WTC11 (cell line): ENCODE data around the gene CRB1. TPM values are rescaled to one million over a fixed set of nuclear protein-coding genes. Genes with fewer than 3 reads are reported as not detected.

Experiments used
- ATAC-seq: fragments of 200-7000 bp; cut with Tn5 transposase; 2 replicates; pipeline ENCODE4 v1.10.0; 2021; ENCODE audit warnings: mild to moderate bottlenecking, moderate library complexity
- CTCF ChIA-PET: fragments of 300-600 bp; sonication (Branson Sonifier 250); formaldehyde crosslinking; loops from one replicate; lab custom pipeline; 2021; ENCODE audit warnings: antibody characterized with exemption; lab: Charles Lee
- POLR2A ChIA-PET: fragments of 350-600 bp; sonication (Branson Sonifier 250); formaldehyde crosslinking; loops from one replicate; lab custom pipeline; 2021; ENCODE audit warnings: antibody characterized with exemption; lab: Charles Lee
- DNase-seq: peaks from one replicate; pipeline ENCODE4 v3.0.0; 2021; ENCODE audit warnings: low spot score
- H3K27ac Mint-ChIP-seq: 2 replicates; pipeline ENCODE4 v1.8.0; 2021; ENCODE audit warnings: mixed read lengths
- H3K27me3 Mint-ChIP-seq: 2 replicates; pipeline ENCODE4 v1.8.0; 2021; ENCODE audit warnings: low read depth, mild to moderate bottlenecking, moderate library complexity, mixed read lengths
- H3K36me3 Mint-ChIP-seq: 2 replicates; pipeline ENCODE4 v1.8.0; 2021; ENCODE audit warnings: mixed read lengths
- H3K4me1 Mint-ChIP-seq: 2 replicates; pipeline ENCODE4 v1.8.0; 2022; ENCODE audit warnings: mixed read lengths
- H3K4me3 Mint-ChIP-seq: 2 replicates; pipeline ENCODE4 v1.8.0; 2021; ENCODE audit warnings: mild to moderate bottlenecking, moderate library complexity, mixed read lengths
- H3K9me3 Mint-ChIP-seq: 2 replicates; pipeline ENCODE4 v1.8.0; 2021; ENCODE audit warnings: mixed read lengths
- ATF1 ChIP-seq: sonication (generic); formaldehyde crosslinking; IDR thresholded peaks from 2 replicates; pipeline ENCODE4 v1.8.1; 2023; ENCODE audit warnings: mild to moderate bottlenecking, moderate library complexity, missing genetic modification reagents
- CREB1 ChIP-seq: sonication (generic); formaldehyde crosslinking; IDR thresholded peaks from 2 replicates; pipeline ENCODE4 v1.8.0; 2023; ENCODE audit warnings: mild to moderate bottlenecking, missing genetic modification reagents
- EMX1 ChIP-seq: fragments of 250-450 bp; sonication (Bioruptor Pico); IDR thresholded peaks from 2 replicates; pipeline ENCODE4 v1.8.0; 2021; ENCODE audit warnings: mild to moderate bottlenecking
- GRHL2 ChIP-seq: fragments of 250-450 bp; sonication (Bioruptor Pico); IDR thresholded peaks from 2 replicates; pipeline ENCODE4 v1.8.0; 2022; ENCODE audit warnings: mild to moderate bottlenecking, moderate library complexity; ENCODE audit not compliant: insufficient replicate concordance, severe bottlenecking
- JAZF1 ChIP-seq: fragments of 250-450 bp; sonication (Bioruptor Pico); IDR thresholded peaks from 2 replicates; pipeline ENCODE4 v1.9.0; 2021; ENCODE audit warnings: moderate library complexity, mild to moderate bottlenecking, inconsistent platforms
- MXD4 ChIP-seq: fragments of 250-450 bp; sonication (Bioruptor Pico); IDR thresholded peaks from 2 replicates; pipeline ENCODE4 v1.8.0; 2021; ENCODE audit warnings: mild to moderate bottlenecking, moderate library complexity, borderline replicate concordance
- NR1H2 ChIP-seq: sonication (generic); formaldehyde crosslinking; IDR thresholded peaks from 2 replicates; pipeline ENCODE4 v1.9.0; 2021; ENCODE audit warnings: mild to moderate bottlenecking, moderate library complexity, missing genetic modification reagents
- NR3C1 ChIP-seq: sonication (generic); formaldehyde crosslinking; conservative IDR thresholded peaks from 2 replicates; pipeline ENCODE4 v1.8.1; 2023; ENCODE audit warnings: low read depth, mild to moderate bottlenecking, missing genetic modification reagents
- PRRX2 ChIP-seq: fragments of 250-450 bp; sonication (Bioruptor Pico); IDR thresholded peaks from 2 replicates; pipeline ENCODE4 v1.8.0; 2021; ENCODE audit warnings: mild to moderate bottlenecking
- SMAD3 ChIP-seq: sonication (generic); formaldehyde crosslinking; IDR thresholded peaks from 2 replicates; pipeline ENCODE4 v1.8.0; 2022; ENCODE audit warnings: missing genetic modification reagents, mild to moderate bottlenecking, borderline replicate concordance
- SMAD4 ChIP-seq: sonication (generic); formaldehyde crosslinking; IDR thresholded peaks from 2 replicates; pipeline ENCODE4 v1.8.0; 2022; ENCODE audit warnings: mild to moderate bottlenecking, missing genetic modification reagents
- SP1 ChIP-seq: sonication (generic); formaldehyde crosslinking; conservative IDR thresholded peaks from 2 replicates; pipeline ENCODE4 v1.8.1; 2022; ENCODE audit warnings: missing genetic modification reagents
- TP53 ChIP-seq: sonication (generic); formaldehyde crosslinking; IDR thresholded peaks from 2 replicates; pipeline ENCODE4 v1.8.1; 2023; ENCODE audit warnings: mild to moderate bottlenecking, missing genetic modification reagents
- ZNF138 ChIP-seq: sonication (generic); formaldehyde crosslinking; conservative IDR thresholded peaks from 2 replicates; pipeline ENCODE4 v1.8.1; 2022; ENCODE audit warnings: mild to moderate bottlenecking, moderate library complexity, missing genetic modification reagents
- ZNF671 ChIP-seq: fragments of 250-450 bp; sonication (Bioruptor Pico); IDR thresholded peaks from 2 replicates; pipeline ENCODE4 v1.8.0; 2021; ENCODE audit warnings: mild to moderate bottlenecking
- total RNA-seq: library from RNA; stranded (reverse); gene quantifications from 3 replicates; pipeline ENCODE4 v1.2.3, GENCODE V29; 2021
- TF ChIP-seq, protein P1 (sequence below): fragments of 250-450 bp; sonication (Bioruptor Pico); IDR thresholded peaks from 2 replicates; pipeline ENCODE4 v2.1.2; 2022; ENCODE audit warnings: mild to moderate bottlenecking, moderate library complexity
- TF ChIP-seq, protein P2 (sequence below): sonication (generic); formaldehyde crosslinking; IDR thresholded peaks from 2 replicates; pipeline ENCODE4 v1.8.0; 2023; ENCODE audit warnings: mild to moderate bottlenecking, missing genetic modification reagents
- TF ChIP-seq, protein P3 (sequence below): sonication (generic); formaldehyde crosslinking; IDR thresholded peaks from 2 replicates; pipeline ENCODE4 v1.8.0; 2022; ENCODE audit warnings: mild to moderate bottlenecking, missing genetic modification reagents
- TF ChIP-seq, protein P4 (sequence below): sonication (generic); formaldehyde crosslinking; IDR thresholded peaks from 2 replicates; pipeline ENCODE4 v1.8.1; 2023; ENCODE audit warnings: mild to moderate bottlenecking, missing genetic modification reagents, borderline replicate concordance
- TF ChIP-seq, protein P5 (sequence below): sonication (generic); formaldehyde crosslinking; IDR thresholded peaks from 2 replicates; pipeline ENCODE4 v1.8.0; 2023; ENCODE audit warnings: missing genetic modification reagents

CRB1 gene
- total RNA-seq, 1 experiment from 2014 or later = 0.11 TPM

DNA sequence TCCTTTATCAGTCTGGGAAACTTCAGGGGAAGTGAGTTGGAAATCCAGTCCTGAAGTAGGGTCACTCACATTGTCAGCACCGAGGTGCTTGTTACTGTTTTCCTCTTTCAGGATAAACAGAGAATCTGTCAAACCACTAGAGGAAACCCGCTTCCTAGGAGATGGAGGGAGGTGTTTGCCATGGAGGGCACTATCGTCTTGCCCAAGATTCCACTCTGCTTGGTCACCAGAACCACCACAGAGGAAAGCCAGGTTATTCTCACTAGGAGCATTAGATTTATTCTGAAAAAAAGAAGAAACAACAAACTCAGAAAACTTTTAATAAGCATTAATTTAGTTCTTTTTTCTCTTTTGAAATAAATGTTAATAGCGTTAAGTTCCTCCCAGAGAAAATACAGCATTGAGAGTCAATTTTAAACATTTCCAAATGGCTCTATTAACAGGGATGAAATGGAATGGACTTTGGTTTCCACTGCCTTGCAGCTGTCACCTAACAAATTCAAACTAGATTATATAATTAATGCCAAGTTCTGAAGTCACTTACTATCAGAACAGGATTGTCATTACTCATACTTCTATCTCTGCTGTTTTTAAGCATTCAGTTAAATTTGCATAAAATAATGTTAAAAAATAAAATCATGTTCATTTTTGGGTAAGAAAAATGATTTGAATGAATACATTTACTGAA lies 242.8 kb downstream of the CRB1 start:
- CTCF ChIA-PET = no interaction called here
- H3K4me1 Mint-ChIP-seq = peaks cover 7% of the 10 kb centered on the region
- DNase-seq = no peak
- no peak for ATAC-seq
- no peak overlapping the region for H3K27ac Mint-ChIP-seq
- H3K9me3 Mint-ChIP-seq = no peaks in the 10 kb centered on the region
- no peaks in the 10 kb centered on the region for H3K27me3 Mint-ChIP-seq
- TF ChIP-seq PRRX2 (CRISPR knock-in tag) (no peak), SMAD4 (CRISPR knock-in tag) (no peak), JAZF1 (no peak), ZNF138 (no peak), SMAD3 (CRISPR knock-in tag) (no peak), NR3C1 (CRISPR knock-in tag) (no peak), TP53 (CRISPR knock-in tag) (no peak), CREB1 (no peak), MXD4 (CRISPR knock-in tag) (no peak), ATF1 (CRISPR knock-in tag) (no peak), GRHL2 (CRISPR knock-in tag) (no peak), NR1H2 (CRISPR knock-in tag) (no peak), SP1 (CRISPR knock-in tag) (no peak), EMX1 (CRISPR knock-in tag) (no peak), ZNF671 (CRISPR knock-in tag) (no peak)
- TF ChIP-seq, protein P1, sequence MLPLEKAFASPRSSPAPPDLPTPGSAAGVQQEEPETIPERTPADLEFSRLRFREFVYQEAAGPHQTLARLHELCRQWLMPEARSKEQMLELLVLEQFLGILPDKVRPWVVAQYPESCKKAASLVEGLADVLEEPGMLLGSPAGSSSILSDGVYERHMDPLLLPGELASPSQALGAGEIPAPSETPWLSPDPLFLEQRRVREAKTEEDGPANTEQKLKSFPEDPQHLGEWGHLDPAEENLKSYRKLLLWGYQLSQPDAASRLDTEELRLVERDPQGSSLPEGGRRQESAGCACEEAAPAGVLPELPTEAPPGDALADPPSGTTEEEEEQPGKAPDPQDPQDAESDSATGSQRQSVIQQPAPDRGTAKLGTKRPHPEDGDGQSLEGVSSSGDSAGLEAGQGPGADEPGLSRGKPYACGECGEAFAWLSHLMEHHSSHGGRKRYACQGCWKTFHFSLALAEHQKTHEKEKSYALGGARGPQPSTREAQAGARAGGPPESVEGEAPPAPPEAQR (CRISPR knock-in tag) = no peak
- TF ChIP-seq, protein P2, sequence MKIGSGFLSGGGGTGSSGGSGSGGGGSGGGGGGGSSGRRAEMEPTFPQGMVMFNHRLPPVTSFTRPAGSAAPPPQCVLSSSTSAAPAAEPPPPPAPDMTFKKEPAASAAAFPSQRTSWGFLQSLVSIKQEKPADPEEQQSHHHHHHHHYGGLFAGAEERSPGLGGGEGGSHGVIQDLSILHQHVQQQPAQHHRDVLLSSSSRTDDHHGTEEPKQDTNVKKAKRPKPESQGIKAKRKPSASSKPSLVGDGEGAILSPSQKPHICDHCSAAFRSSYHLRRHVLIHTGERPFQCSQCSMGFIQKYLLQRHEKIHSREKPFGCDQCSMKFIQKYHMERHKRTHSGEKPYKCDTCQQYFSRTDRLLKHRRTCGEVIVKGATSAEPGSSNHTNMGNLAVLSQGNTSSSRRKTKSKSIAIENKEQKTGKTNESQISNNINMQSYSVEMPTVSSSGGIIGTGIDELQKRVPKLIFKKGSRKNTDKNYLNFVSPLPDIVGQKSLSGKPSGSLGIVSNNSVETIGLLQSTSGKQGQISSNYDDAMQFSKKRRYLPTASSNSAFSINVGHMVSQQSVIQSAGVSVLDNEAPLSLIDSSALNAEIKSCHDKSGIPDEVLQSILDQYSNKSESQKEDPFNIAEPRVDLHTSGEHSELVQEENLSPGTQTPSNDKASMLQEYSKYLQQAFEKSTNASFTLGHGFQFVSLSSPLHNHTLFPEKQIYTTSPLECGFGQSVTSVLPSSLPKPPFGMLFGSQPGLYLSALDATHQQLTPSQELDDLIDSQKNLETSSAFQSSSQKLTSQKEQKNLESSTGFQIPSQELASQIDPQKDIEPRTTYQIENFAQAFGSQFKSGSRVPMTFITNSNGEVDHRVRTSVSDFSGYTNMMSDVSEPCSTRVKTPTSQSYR (CRISPR knock-in tag) = no peak
- TF ChIP-seq, protein P3, sequence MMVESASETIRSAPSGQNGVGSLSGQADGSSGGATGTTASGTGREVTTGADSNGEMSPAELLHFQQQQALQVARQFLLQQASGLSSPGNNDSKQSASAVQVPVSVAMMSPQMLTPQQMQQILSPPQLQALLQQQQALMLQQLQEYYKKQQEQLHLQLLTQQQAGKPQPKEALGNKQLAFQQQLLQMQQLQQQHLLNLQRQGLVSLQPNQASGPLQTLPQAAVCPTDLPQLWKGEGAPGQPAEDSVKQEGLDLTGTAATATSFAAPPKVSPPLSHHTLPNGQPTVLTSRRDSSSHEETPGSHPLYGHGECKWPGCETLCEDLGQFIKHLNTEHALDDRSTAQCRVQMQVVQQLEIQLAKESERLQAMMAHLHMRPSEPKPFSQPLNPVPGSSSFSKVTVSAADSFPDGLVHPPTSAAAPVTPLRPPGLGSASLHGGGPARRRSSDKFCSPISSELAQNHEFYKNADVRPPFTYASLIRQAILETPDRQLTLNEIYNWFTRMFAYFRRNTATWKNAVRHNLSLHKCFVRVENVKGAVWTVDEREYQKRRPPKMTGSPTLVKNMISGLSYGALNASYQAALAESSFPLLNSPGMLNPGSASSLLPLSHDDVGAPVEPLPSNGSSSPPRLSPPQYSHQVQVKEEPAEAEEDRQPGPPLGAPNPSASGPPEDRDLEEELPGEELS (CRISPR knock-in tag) = no peak
- TF ChIP-seq, protein P4, sequence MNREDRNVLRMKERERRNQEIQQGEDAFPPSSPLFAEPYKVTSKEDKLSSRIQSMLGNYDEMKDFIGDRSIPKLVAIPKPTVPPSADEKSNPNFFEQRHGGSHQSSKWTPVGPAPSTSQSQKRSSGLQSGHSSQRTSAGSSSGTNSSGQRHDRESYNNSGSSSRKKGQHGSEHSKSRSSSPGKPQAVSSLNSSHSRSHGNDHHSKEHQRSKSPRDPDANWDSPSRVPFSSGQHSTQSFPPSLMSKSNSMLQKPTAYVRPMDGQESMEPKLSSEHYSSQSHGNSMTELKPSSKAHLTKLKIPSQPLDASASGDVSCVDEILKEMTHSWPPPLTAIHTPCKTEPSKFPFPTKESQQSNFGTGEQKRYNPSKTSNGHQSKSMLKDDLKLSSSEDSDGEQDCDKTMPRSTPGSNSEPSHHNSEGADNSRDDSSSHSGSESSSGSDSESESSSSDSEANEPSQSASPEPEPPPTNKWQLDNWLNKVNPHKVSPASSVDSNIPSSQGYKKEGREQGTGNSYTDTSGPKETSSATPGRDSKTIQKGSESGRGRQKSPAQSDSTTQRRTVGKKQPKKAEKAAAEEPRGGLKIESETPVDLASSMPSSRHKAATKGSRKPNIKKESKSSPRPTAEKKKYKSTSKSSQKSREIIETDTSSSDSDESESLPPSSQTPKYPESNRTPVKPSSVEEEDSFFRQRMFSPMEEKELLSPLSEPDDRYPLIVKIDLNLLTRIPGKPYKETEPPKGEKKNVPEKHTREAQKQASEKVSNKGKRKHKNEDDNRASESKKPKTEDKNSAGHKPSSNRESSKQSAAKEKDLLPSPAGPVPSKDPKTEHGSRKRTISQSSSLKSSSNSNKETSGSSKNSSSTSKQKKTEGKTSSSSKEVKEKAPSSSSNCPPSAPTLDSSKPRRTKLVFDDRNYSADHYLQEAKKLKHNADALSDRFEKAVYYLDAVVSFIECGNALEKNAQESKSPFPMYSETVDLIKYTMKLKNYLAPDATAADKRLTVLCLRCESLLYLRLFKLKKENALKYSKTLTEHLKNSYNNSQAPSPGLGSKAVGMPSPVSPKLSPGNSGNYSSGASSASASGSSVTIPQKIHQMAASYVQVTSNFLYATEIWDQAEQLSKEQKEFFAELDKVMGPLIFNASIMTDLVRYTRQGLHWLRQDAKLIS (CRISPR knock-in tag) = no peak
- TF ChIP-seq, protein P5, sequence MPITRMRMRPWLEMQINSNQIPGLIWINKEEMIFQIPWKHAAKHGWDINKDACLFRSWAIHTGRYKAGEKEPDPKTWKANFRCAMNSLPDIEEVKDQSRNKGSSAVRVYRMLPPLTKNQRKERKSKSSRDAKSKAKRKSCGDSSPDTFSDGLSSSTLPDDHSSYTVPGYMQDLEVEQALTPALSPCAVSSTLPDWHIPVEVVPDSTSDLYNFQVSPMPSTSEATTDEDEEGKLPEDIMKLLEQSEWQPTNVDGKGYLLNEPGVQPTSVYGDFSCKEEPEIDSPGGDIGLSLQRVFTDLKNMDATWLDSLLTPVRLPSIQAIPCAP = no peak
- H3K4me3 Mint-ChIP-seq = no peak overlapping the region
- no peaks in the 10 kb centered on the region for H3K36me3 Mint-ChIP-seq
- POLR2A ChIA-PET = no interaction called here
